Urinary bladder (tissue), 4 donors: ENCODE results near the gene SLC1A2. TPM values are rescaled to one million over a fixed set of nuclear protein-coding genes. Genes with fewer than 3 reads are reported as not detected.

ENCODE experiments used
- DNase-seq: peaks from one replicate; pipeline ENCODE4 v3.0.0-alpha.2; 2015; ENCODE audit errors: extremely low spot score
- H3K27ac ChIP-seq: one replicate; pipeline ENCODE4 v1.5.1; 2013; ENCODE audit warnings: low read depth, mild to moderate bottlenecking, moderate library complexity
- H3K36me3 ChIP-seq: one replicate; pipeline ENCODE4 v1.6.1; 2013; ENCODE audit warnings: mild to moderate bottlenecking, moderate library complexity; ENCODE audit not compliant: insufficient read depth
- H3K4me1 ChIP-seq: one replicate; pipeline ENCODE4 v1.6.1; 2013; ENCODE audit warnings: mild to moderate bottlenecking, moderate library complexity; ENCODE audit not compliant: insufficient read depth
- H3K4me3 ChIP-seq: one replicate; pipeline ENCODE4 v1.5.1; 2013; ENCODE audit warnings: low read depth, low read length
- WGBS: extraction: QIAGEN DNeasy Blood & Tissue Kit; methylation state at CpG from one replicate; pipeline ENCODE4 v1.1.7; 2013; 5-methylcytosine and 5-hydroxymethylcytosine counted together
- polyA plus RNA-seq: library from polyadenylated mRNA; stranded (reverse); fragments of 200-250 nt; gene quantifications from one replicate; pipeline ENCODE4 v1.2.3, GENCODE V29; 2013
- total RNA-seq: library from RNA; depleted of rRNA; stranded (reverse); fragments of >200 nt; gene quantifications from one replicate; pipeline ENCODE4 v1.2.3, GENCODE V29; 2014
- donor health status: healthy with polysubstance abuse.
- donor health status: healthy.

Gene SLC1A2
- total and polyA plus RNA-seq, 2 donors = 0.44 to 17.9 TPM

GRCh38 chr11:35293035-35293434 is 126.3 kb downstream of the SLC1A2 start:
- Histone ChIP-seq H3K36me3 (no peaks in the 10 kb centered on the region), H3K4me1 (no peaks in the 10 kb centered on the region), H3K4me3 (no peak overlapping the region), H3K27ac (no peak overlapping the region)
- no peak for DNase-seq
- WGBS = 82% methylated on average over 3 of the region's 3 CpGs

DNA sequence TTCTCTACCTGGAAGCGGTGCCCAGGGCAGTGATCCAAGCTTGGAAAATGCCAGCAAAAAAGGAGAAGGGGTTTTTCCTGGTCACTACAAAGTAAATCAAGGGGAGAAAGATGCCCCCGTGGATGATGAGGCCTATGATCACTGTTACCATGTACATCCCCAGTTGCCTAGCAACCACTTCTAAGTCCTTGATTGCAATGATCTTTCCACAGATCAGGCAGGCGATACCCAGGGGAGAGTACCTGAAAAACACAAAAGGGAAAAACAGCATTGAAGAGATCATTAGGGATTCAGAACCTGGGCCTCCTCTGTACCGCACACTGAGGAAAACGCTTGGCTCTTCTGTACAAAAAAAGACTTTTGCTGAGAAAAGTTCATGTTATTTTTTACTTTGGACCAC is 127.1 kb downstream of the SLC1A2 start:
- DNase-seq = no peak
- Histone ChIP-seq H3K4me1 (no peaks in the 10 kb centered on the region), H3K4me3 (no peak overlapping the region), H3K27ac (no peak overlapping the region), H3K36me3 (no peaks in the 10 kb centered on the region)
- WGBS = 89% methylated on average over 5 of the region's 5 CpGs

DNA sequence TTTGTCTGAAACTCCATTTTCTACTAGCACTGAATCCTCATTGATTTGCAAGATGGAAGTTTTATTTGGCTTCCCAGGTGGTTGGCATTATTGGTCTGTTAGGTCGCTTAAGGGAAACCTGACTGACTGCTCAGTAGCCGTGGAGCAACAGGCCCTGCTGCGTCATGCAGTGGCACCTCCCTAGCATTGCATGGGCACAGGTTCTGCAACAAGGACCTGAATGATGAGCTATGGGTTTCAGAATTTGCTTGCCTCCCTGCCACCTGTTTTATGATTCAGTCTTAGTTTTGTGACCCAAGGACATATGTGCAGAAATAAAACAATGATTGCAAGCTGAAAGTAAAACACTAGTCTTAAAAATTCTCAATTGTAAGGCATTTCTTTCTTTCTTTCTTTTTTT is 128.5 kb downstream of the SLC1A2 start:
- Histone ChIP-seq H3K36me3 (no peaks in the 10 kb centered on the region), H3K27ac (no peak overlapping the region), H3K4me1 (no peaks in the 10 kb centered on the region), H3K4me3 (no peak overlapping the region)
- no peak for DNase-seq
- 81% methylated on average over 3 of the region's 3 CpGs for WGBS

DNA sequence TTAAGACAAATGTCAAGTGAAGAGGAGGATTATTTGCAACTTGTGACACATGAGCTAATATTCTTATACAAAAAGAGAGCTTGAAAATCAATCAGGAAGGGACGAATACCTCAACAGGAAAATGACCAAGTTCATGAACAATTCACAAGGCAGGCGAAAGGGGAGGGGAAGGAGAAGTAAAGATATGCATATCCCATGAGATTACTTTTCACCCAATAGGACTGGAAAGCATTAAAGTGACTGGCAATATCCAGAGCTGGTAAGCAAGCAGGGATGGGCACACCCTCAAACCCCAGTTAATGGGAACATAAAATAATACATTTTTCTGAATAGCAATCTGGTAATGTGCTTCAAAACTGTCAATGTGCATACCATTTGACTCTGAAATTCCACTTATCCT is 129.5 kb downstream of the SLC1A2 start:
- H3K4me3 ChIP-seq = no peak overlapping the region
- WGBS = 87% methylated on average over 2 of the region's 2 CpGs
- H3K36me3 ChIP-seq = no peaks in the 10 kb centered on the region
- no peak for DNase-seq
- no peaks in the 10 kb centered on the region for H3K4me1 ChIP-seq
- no peak overlapping the region for H3K27ac ChIP-seq

DNA sequence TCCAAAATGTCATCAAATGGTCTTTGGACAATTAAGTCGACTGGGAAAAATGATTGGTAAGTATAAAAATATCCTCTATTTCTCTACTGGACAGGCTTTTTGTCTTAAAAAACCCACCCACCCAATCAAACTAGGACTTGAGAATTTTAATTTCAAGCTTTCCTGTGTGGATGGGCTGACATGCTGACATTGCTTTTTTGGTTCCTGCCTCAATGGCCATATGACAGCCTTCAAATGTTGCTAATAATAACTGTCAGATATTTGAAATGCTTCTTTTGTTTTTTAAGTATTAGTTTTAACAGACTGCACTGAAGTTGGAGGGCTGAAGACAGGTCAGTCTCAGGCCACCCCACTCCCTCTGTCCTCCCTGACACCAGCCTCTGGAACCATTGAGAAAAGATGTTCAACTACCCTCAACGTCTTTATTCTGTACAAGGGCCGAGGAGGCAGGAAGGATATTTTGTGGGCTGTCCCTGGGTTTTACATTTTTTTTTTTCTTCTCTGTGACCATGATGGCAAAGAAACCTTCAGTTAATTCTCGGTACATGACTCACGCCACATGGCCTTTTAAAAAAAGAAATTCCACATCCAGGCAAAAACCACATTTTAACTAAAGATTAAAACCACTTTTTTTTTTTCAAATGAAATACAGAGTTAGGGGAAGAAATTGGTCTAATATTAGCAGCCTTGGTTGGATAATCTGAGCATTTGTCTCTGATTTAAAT is 130.4 kb downstream of the SLC1A2 start:
- DNase-seq = no peak
- H3K4me1 ChIP-seq = no peaks in the 10 kb centered on the region
- H3K27ac ChIP-seq = no peak overlapping the region
- WGBS = 61% methylated on average over 5 of the region's 5 CpGs
- no peak overlapping the region for H3K4me3 ChIP-seq
- no peaks in the 10 kb centered on the region for H3K36me3 ChIP-seq

- Histone ChIP-seq H3K27ac (no peak overlapping the region), H3K36me3 (no peaks in the 10 kb centered on the region), H3K4me1 (no peaks in the 10 kb centered on the region), H3K4me3 (no peak overlapping the region)
- no peak for DNase-seq
- WGBS = 80% methylated on average over 3 of the region's 3 CpGs
These were observed 131.0 kb downstream of the SLC1A2 start for GRCh38 chr11:35288309-35288708.

- Histone ChIP-seq H3K4me3 (no peak overlapping the region), H3K36me3 (no peaks in the 10 kb centered on the region), H3K4me1 (no peaks in the 10 kb centered on the region), H3K27ac (no peak overlapping the region)
- DNase-seq = no peak
- WGBS = 94% methylated on average over 5 of the region's 5 CpGs
These were observed 131.9 kb downstream of the SLC1A2 start for GRCh38 chr11:35287344-35287890.

DNA sequence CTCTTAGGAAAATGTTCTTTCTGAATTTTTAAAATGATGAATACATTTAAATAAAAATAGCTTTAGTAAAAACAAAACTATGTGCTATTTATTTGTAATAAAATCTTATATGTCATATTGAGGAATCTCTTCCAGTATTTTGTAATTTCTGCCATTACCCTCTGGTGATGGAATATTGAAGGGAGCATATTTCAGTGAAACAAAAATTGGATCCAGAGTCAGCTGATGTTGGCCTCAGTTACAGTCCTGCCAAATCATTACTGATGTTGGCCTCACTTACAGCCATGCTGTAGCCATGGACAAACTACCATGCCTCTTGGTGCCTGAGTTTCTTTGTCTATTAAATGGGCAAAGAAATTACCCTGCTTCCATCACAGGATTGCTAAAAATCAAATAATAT is 133.2 kb downstream of the SLC1A2 start:
- Histone ChIP-seq H3K27ac (no peak overlapping the region), H3K4me1 (no peaks in the 10 kb centered on the region)
- no peak for DNase-seq

DNA sequence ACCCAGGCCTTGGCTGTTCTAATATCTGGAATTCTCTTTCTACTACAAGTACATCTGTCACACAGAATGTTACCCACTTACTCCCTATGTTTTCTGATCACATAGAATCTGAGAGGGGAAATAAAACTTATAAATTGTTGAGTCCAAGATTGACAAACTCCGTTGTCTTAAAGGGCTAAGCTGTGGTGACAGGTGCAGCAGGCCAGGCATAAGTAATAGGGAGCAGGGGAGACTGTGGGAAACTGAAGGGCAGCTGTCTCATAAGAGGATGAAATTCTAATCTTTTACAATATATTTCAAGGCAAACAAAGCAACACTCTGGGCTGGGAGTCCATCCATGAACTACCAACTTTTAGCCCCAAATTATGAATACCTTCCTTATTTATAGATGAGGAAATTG is 133.9 kb downstream of the SLC1A2 start:
- WGBS = 94% methylated on average over 1 of the region's 1 CpG
- Histone ChIP-seq H3K36me3 (no peaks in the 10 kb centered on the region), H3K27ac (no peak overlapping the region), H3K4me1 (no peaks in the 10 kb centered on the region), H3K4me3 (no peak overlapping the region)
- DNase-seq = no peak

More for the DNA sequence above, 133.2 kb downstream of the SLC1A2 start:
- Histone ChIP-seq H3K36me3 (no peaks in the 10 kb centered on the region), H3K4me3 (no peak overlapping the region)

DNA sequence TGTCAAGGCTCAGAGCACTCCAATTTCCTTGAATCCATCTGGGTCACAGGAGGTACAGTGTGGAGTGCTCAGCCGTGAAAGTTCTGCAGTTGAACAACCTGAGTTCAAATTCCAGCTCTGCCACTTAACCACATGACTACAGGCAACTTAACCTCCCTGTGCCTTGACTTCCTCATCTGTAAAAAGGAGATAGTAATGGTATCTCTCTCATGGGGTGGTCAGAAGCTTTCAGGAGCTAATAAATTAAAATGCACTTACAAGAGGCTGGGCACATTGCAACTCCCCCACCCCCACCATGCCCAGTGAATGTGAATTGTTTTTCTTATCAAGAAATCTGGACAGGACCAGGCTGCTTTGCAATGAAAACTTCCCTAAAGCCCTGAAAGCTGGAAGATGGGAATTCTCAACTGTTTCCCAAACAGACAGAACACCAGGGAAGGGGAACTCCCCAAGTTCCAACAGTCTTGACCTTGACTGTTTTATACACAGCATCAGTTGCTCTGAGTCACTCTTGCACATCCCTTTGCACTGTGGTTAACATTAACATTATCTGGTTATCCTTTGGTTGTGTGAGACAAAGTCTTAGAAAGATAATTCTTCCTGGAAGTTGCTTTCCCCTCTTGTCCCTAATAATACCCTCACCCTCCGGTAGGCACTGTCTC is 137.0 kb downstream of the SLC1A2 start:
- Histone ChIP-seq H3K4me1 (no peaks in the 10 kb centered on the region), H3K36me3 (no peaks in the 10 kb centered on the region), H3K27ac (peak overlapping the region; percentile 61), H3K4me3 (no peak overlapping the region)
- no peak for DNase-seq
- WGBS = 46% methylated on average over 2 of the region's 2 CpGs

GRCh38 chr11:35281169-35281688 is 138.1 kb downstream of the SLC1A2 start:
- H3K4me3 ChIP-seq = no peak overlapping the region
- H3K27ac ChIP-seq = no peak overlapping the region
- no peaks in the 10 kb centered on the region for H3K36me3 ChIP-seq
- H3K4me1 ChIP-seq = no peaks in the 10 kb centered on the region
- 28% methylated on average over 5 of the region's 5 CpGs for WGBS
- DNase-seq = no peak

DNA sequence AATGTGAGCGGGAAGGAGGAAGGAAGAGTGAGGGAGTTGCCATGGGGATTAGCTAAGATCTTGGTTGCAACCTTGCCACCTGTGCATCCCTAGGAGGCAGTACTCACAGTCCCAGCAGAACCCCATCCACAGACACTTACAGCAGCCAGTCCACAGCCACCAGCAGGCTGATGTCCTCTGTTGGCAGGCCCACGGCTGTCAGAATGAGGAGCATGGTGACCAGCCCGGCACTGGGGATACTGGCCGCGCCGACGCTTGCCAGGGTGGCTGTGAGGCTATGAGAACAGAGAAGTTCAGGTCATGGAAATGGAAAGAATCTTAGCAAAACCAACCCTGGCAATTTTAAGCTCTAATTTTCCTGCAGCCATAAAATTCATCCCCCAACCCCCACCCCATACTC is 138.6 kb downstream of the SLC1A2 start:
- Histone ChIP-seq H3K36me3 (no peaks in the 10 kb centered on the region), H3K4me1 (no peaks in the 10 kb centered on the region), H3K27ac (peak overlapping the region; percentile 30), H3K4me3 (no peak overlapping the region)
- WGBS = 54% methylated on average over 7 of the region's 7 CpGs
- no peak for DNase-seq

GRCh38 chr11:35277827-35278226 is 141.5 kb downstream of the SLC1A2 start:
- Histone ChIP-seq H3K36me3 (no peaks in the 10 kb centered on the region), H3K4me3 (no peak overlapping the region), H3K4me1 (no peaks in the 10 kb centered on the region), H3K27ac (no peak overlapping the region)
- WGBS = 96% methylated on average over 2 of the region's 2 CpGs
- DNase-seq = no peak
